ENCODE results near the gene BIRC3. TPM values are rescaled to one million over a fixed set of nuclear protein-coding genes. Genes with fewer than 3 reads are reported as not detected.

Gene BIRC3
- total RNA-seq, 1 experiment from 2014 or later = 4.7 TPM

DNA sequence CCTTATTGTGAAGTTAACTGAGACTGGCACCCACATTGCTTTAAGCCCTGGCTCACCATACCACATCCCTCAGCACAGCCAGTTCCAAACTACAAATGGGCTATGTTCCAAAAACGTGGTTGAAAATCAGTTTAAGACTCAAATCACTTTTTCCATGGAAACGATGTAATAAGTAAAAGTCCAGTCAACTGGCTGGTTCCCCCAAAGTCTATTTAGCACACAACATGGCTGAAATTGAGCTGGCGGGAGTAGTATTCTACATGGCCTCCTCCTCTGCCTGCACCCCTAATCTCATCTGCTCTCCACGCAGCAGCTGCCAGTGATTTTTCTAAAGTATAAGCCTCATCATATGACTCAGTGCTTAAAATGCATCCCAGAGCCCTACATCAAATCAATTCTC is 40.9 kb upstream of the BIRC3 start:
- H3K9ac ChIP-seq (ENCODE audit: low read length) = no peak overlapping the region
- H3K27me3 ChIP-seq (ENCODE audit: insufficient read depth, low read length) = no peaks in the 10 kb centered on the region
- H3K27ac ChIP-seq (ENCODE audit: low read depth, low read length) = no peak overlapping the region
- H3K4me2 ChIP-seq (ENCODE audit: low read length) = no peak overlapping the region
- DNase-seq (ENCODE audit: low read depth, low spot score) = no peak
- H4K20me1 ChIP-seq (ENCODE audit: insufficient read depth) = no peaks in the 10 kb centered on the region
- intact Hi-C loops (cut with micrococcal nuclease) = no loop called here
- no peaks in the 10 kb centered on the region for H3K9me3 ChIP-seq (ENCODE audit: control insufficient read depth in 1 of 2, insufficient read depth in 1 of 2, low read depth in 1 of 2, low read length in 2 of 2)
- TF ChIP-seq POLR2AphosphoS5 (IDR thresholded peaks at IDR 0.05; ENCODE audit: low read depth, low read length) = no peak
- no peak for TF ChIP-seq POLR2A (IDR thresholded peaks at IDR 0.05; ENCODE audit: borderline replicate concordance, extremely low read depth, insufficient read depth, insufficient read length)
- no peak for TF ChIP-seq YY1 (IDR thresholded peaks at IDR 0.05; ENCODE audit: extremely low read depth, insufficient replicate concordance, low read depth, low read length)
- no peak for TF ChIP-seq FOSL1 (IDR thresholded peaks at IDR 0.05; ENCODE audit: low read depth)
- TF ChIP-seq ELF1 (IDR thresholded peaks at IDR 0.05; ENCODE audit: borderline replicate concordance, low read depth) = no peak
- TF ChIP-seq, protein P1, sequence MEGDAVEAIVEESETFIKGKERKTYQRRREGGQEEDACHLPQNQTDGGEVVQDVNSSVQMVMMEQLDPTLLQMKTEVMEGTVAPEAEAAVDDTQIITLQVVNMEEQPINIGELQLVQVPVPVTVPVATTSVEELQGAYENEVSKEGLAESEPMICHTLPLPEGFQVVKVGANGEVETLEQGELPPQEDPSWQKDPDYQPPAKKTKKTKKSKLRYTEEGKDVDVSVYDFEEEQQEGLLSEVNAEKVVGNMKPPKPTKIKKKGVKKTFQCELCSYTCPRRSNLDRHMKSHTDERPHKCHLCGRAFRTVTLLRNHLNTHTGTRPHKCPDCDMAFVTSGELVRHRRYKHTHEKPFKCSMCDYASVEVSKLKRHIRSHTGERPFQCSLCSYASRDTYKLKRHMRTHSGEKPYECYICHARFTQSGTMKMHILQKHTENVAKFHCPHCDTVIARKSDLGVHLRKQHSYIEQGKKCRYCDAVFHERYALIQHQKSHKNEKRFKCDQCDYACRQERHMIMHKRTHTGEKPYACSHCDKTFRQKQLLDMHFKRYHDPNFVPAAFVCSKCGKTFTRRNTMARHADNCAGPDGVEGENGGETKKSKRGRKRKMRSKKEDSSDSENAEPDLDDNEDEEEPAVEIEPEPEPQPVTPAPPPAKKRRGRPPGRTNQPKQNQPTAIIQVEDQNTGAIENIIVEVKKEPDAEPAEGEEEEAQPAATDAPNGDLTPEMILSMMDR (IDR thresholded peaks at IDR 0.05 in 2 of 3, conservative IDR thresholded peaks at IDR 0.05 in 1 of 3; ENCODE audit: borderline replicate concordance in 1 of 3, insufficient read depth in 1 of 3, low read depth in 2 of 3, low read length in 2 of 3) = no peak
- TF ChIP-seq, protein P2, sequence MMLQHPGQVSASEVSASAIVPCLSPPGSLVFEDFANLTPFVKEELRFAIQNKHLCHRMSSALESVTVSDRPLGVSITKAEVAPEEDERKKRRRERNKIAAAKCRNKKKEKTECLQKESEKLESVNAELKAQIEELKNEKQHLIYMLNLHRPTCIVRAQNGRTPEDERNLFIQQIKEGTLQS (IDR thresholded peaks at IDR 0.05) = no peak
- TF ChIP-seq ZFX (IDR thresholded peaks at IDR 0.05) = no peak
- no TSS peak for BruUV-seq (replicated peaks)
- H3K79me2 ChIP-seq (ENCODE audit: insufficient read depth, low read length) = no peaks in the 10 kb centered on the region
- no peaks in the 10 kb centered on the region for H3K9me2 ChIP-seq (ENCODE audit: insufficient read depth)
- RAD21 ChIA-PET (ENCODE audit: low non-redundant PET in 1 of 2, low total read pairs in 2 of 2, uncharacterized antibody in 2 of 2, unreplicated experiment in 2 of 2) = no interaction called here
- POLR2A ChIA-PET = no interaction called here
- no peak overlapping the region for H2AFZ ChIP-seq (ENCODE audit: low read depth, low read length, poor library complexity, severe bottlenecking)
- H3K4me1 ChIP-seq (ENCODE audit: control insufficient read depth in 1 of 2, insufficient read depth in 2 of 2, low read length in 2 of 2) = 0 out of 4 replicates have a peak, but pooled peaks cover 0 to 3% of the 10 kb centered on the region in 2 experiments
- CTCF ChIA-PET = no interaction called here
- no peaks in the 10 kb centered on the region for H3K36me3 ChIP-seq (ENCODE audit: control insufficient read depth in 1 of 2, insufficient read depth in 2 of 2, low read length in 2 of 2)
- ATAC-seq = no peak
- no peak overlapping the region for H3K4me3 ChIP-seq (replicated peaks in 1 of 2; ENCODE audit: low read depth in 1 of 2, low read length in 2 of 2)

DNA sequence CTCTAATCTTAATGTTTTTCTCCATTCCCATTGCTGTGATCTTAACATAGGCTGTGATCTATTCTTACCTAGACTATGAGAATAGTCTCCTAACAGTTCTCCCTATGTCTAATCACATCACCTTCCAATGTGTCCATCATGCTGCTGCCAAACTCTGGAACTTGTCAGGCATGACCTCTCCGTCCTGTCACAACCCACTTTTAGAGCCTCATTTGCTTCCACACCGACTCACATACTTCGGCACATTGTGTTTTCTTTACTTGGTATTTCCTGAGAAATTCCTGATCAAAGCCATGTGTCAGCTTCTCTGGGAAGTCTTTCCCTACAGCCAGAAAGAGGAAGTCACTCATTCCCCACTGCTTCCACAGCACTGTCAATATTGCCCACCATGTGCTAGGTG is 40.5 kb upstream of the BIRC3 start:
- Histone ChIP-seq H3K27me3 (ENCODE audit: insufficient read depth, low read length) (no peaks in the 10 kb centered on the region), H3K79me2 (ENCODE audit: insufficient read depth, low read length) (no peaks in the 10 kb centered on the region), H3K4me3 (replicated peaks in 1 of 2; ENCODE audit: low read depth in 1 of 2, low read length in 2 of 2) (no peak overlapping the region), H2AFZ (ENCODE audit: low read depth, low read length, poor library complexity, severe bottlenecking) (no peak overlapping the region), H4K20me1 (ENCODE audit: insufficient read depth) (no peaks in the 10 kb centered on the region), H3K36me3 (ENCODE audit: control insufficient read depth in 1 of 2, insufficient read depth in 2 of 2, low read length in 2 of 2) (no peaks in the 10 kb centered on the region), H3K9me2 (ENCODE audit: insufficient read depth) (no peaks in the 10 kb centered on the region), H3K4me1 (ENCODE audit: control insufficient read depth in 1 of 2, insufficient read depth in 2 of 2, low read length in 2 of 2) (0 out of 4 replicates have a peak, but pooled peaks cover 0 to 3% of the 10 kb centered on the region in 2 experiments), H3K9me3 (ENCODE audit: control insufficient read depth in 1 of 2, insufficient read depth in 1 of 2, low read depth in 1 of 2, low read length in 2 of 2) (no peaks in the 10 kb centered on the region), H3K9ac (ENCODE audit: low read length) (no peak overlapping the region), H3K4me2 (ENCODE audit: low read length) (no peak overlapping the region), H3K27ac (ENCODE audit: low read depth, low read length) (no peak overlapping the region)
- no TSS peak for BruUV-seq (replicated peaks)
- POLR2A ChIA-PET = no interaction called here
- TF ChIP-seq, protein P2 (IDR thresholded peaks at IDR 0.05) = no peak
- TF ChIP-seq RAD21 (IDR thresholded peaks at IDR 0.05; ENCODE audit: low read depth) = no peak
- TF ChIP-seq, protein P3, sequence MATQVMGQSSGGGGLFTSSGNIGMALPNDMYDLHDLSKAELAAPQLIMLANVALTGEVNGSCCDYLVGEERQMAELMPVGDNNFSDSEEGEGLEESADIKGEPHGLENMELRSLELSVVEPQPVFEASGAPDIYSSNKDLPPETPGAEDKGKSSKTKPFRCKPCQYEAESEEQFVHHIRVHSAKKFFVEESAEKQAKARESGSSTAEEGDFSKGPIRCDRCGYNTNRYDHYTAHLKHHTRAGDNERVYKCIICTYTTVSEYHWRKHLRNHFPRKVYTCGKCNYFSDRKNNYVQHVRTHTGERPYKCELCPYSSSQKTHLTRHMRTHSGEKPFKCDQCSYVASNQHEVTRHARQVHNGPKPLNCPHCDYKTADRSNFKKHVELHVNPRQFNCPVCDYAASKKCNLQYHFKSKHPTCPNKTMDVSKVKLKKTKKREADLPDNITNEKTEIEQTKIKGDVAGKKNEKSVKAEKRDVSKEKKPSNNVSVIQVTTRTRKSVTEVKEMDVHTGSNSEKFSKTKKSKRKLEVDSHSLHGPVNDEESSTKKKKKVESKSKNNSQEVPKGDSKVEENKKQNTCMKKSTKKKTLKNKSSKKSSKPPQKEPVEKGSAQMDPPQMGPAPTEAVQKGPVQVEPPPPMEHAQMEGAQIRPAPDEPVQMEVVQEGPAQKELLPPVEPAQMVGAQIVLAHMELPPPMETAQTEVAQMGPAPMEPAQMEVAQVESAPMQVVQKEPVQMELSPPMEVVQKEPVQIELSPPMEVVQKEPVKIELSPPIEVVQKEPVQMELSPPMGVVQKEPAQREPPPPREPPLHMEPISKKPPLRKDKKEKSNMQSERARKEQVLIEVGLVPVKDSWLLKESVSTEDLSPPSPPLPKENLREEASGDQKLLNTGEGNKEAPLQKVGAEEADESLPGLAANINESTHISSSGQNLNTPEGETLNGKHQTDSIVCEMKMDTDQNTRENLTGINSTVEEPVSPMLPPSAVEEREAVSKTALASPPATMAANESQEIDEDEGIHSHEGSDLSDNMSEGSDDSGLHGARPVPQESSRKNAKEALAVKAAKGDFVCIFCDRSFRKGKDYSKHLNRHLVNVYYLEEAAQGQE (IDR thresholded peaks at IDR 0.05; ENCODE audit: low read depth) = no peak
- no peak for TF ChIP-seq SIN3A (IDR thresholded peaks at IDR 0.05; ENCODE audit: low read depth)
- TF ChIP-seq POLR2A (IDR thresholded peaks at IDR 0.05; ENCODE audit: borderline replicate concordance, extremely low read depth, insufficient read depth, insufficient read length) = no peak
- TF ChIP-seq YY1 (IDR thresholded peaks at IDR 0.05; ENCODE audit: extremely low read depth, insufficient replicate concordance, low read depth, low read length) = no peak
- TF ChIP-seq SRF (IDR thresholded peaks at IDR 0.05; ENCODE audit: low read depth) = no peak
- TF ChIP-seq, protein P4, sequence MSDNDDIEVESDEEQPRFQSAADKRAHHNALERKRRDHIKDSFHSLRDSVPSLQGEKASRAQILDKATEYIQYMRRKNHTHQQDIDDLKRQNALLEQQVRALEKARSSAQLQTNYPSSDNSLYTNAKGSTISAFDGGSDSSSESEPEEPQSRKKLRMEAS (IDR thresholded peaks at IDR 0.05) = no peak
- CTCF ChIA-PET = no interaction called here
- DNase-seq (ENCODE audit: low read depth, low spot score) (no peak), ATAC-seq (no peak)
- RAD21 ChIA-PET (ENCODE audit: low non-redundant PET in 1 of 2, low total read pairs in 2 of 2, uncharacterized antibody in 2 of 2, unreplicated experiment in 2 of 2) = no interaction called here
- intact Hi-C loops (cut with micrococcal nuclease) = no loop called here
